Keratinocyte (primary cell): ENCODE measurements around the gene NCKIPSD.

Source experiments
- CTCF ChIP-seq, 3 experiments: IDR thresholded peaks in 1 of 3; conservative IDR thresholded peaks in 1 of 3; optimal IDR thresholded peaks in 1 of 3; 2 replicates in 2 of 3; 3 replicates in 1 of 3; pipeline versions ENCODE3 to v1.5.1; 2011; ENCODE audit warnings: low read length in 3 of 3, mild to moderate bottlenecking in 3 of 3, moderate library complexity in 2 of 3, control low read depth in 1 of 3, inconsistent platforms in 1 of 3; ENCODE audit not compliant: insufficient read depth in 2 of 3; ENCODE audit errors: extremely low read depth in 1 of 3
- EZH2 ChIP-seq: IDR thresholded peaks from one replicate; pipeline ENCODE4 v1.6.1; 2012; ENCODE audit warnings: inconsistent platforms, mild to moderate bottlenecking, low read length, moderate library complexity

- TF ChIP-seq EZH2 (no peak), CTCF (optimal IDR thresholded peaks at IDR 0.05 in 1 of 3, IDR thresholded peaks at IDR 0.05 in 1 of 3, conservative IDR thresholded peaks at IDR 0.05 in 1 of 3; ENCODE audit: extremely low read depth in 1 of 3, insufficient read depth in 2 of 3, low read length in 3 of 3) (no peak)
These were observed 9.1 kb upstream of the NCKIPSD start for GRCh38 chr3:48694610-48695392.
